HG02981 (cell line): ENCODE measurements around the gene GAS7.
A peak's percentile ranks its signal among the peaks of the same experiment; 100 is the strongest.
"Not testable (repeated sequence)": the region's sequence is repeated elsewhere in the genome, so short reads cannot be mapped to it uniquely, and the experiment has no call there.

ENCODE experiments used
- ATAC-seq: cut with Tn5 transposase; IDR thresholded peaks from one replicate; pipeline ENCODE4 v1.9.1; 2021; ENCODE audit warnings: mild to moderate bottlenecking, moderate library complexity; ENCODE audit not compliant: unreplicated experiment

The GAS7 gene

DNA sequence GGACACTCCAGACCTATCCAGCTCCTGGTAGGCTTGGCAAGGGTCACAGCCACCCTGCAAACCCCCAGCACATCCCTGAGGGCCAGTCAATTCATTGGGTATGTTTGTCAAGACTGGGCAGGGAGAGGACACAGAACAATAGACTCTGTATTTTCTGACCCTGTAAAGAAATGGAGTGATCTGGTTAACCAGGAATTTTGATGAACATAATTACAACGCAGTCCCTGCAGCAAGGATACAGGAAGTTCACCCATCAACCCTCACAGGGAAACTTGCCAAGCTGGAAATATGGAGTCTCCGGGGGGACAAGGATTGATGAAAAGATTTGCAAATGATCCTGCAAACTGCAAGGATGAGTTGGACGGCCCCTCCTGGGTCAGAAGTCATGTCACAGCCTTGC is 167.3 kb downstream of the GAS7 start:
- ATAC-seq: no peak

DNA sequence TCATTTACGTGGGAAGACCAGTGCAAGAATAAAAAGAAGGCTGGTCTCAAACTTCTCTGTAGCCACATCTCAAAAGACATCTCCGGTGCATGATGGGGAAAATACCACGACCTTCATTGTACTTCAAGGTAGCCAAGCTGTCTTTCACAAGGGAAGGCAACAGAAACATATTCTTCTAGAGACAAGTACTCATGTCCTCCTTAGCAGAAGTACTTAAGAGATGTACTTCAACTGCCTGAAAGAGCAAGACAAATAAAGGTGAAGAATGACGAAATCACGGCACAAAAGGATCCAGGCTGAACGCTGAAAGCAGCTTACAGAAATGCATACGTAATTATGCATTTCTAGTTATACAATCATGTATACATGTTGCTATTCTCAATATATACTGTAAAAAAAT is 169.3 kb downstream of the GAS7 start:
- ATAC-seq: no peak

DNA sequence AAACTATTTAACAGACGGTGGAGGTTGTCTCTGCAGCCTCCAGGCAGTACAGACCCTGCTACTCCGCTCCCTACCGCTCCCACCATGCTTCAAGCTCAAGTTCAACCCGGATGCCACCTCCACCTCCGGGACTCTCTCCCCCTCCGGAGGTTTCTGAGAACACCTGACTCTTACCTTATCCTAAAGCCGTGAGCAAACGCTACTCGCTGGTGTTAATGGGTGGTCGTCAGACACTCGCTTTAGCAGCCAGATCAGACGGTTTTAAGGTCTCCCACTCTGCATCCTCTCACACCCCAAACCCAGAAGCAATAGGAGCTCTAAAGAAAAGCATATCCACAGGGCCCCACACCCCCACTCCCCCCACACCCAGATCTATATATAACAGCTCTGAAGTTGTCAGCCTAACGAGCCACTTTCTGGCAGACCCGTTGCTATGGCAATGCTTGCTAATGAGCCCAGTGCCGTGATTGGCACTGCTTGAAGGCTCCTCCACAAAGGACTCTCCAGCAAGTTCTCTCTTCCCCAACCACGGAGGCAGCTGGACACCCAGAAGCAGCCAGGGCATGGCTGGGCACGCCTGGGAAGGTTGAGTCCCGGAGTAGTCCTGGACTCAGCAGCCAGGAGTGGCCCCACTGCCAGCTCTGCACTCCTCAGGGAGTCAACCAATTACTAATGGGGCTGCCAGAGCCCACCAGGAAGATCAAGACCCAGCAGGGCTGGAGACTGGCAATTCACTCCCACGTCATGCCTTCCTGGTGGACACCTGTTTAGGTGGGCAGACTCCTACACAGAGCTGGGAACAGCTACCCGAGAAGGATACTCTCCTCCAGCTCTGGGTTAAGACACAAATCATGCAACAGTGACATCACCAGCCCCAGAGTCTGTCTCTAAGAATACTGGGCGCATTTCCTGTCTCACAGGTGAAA is 172.2 kb downstream of the GAS7 start:
- ATAC-seq: no peak

DNA sequence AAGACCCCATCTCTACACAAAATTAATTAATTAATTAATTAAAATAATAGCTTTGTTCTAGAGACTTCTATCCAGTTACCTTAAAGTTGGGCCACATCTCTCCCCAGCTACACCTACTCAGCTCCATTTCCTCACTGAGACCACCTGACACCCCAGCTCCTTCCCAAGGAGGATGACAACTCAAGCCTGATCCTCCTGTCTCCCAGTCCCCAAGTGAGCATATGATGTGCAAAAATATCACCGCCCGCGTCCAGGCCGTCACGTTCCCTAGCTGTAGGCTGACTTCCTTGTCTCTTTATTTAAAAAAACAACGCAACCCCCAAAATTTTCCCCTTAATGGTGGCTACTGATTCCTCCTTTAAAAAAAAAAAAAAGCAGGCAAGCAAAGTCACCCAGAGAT is 173.2 kb downstream of the GAS7 start:
- no peak for ATAC-seq

DNA sequence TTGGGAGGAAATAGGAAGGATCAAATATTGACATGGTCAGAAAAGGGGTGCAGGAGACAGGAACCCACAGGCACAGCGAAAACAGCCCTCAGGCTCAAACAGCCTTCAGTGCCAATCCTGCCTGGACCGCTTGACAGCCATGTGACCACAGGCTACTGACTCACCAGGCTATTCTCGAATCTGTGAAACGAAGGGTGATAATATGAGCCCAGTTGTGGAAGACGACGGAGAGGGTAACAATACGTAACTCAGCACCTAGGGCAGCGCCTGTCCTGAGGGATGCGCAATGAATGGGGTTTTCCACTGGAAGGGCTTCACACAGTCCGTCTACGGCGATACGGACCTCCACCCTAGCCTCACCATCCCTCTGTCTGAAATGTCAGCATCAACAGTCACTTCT is 176.0 kb downstream of the GAS7 start:
- no peak for ATAC-seq

DNA sequence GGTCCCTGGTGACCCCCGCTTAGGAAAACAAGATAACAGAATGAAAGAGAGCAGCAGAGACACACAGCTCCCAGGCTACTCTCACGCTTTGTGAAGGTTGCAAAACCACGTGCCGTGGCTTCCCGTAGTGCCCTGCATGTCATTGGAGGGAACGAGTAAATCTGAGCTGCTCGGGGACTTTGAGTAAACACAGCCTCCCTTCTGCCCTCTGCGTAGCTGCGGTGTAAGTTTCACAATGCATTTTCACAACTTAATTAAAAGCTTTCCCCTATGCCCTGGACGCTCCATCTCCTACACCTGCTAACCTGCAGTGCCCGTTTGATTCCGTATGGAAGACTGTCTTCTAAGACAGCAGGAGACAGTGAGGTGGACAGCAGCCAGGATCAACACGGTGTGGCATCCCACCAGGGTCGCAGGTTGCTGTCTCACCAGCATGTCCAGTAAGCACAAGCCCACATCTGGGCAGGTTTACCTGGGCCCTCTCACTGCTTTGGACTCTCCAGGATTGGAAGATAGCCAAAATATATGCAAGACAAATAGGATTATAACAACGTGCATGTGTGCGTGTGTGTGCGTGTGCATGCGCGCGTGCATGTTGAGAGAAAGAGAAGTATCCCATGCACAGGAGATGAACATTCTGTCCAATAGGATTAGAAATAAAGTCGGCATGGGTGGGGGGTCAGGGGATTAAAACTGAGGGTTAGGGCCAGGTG is 177.0 kb downstream of the GAS7 start:
- no peak for ATAC-seq

DNA sequence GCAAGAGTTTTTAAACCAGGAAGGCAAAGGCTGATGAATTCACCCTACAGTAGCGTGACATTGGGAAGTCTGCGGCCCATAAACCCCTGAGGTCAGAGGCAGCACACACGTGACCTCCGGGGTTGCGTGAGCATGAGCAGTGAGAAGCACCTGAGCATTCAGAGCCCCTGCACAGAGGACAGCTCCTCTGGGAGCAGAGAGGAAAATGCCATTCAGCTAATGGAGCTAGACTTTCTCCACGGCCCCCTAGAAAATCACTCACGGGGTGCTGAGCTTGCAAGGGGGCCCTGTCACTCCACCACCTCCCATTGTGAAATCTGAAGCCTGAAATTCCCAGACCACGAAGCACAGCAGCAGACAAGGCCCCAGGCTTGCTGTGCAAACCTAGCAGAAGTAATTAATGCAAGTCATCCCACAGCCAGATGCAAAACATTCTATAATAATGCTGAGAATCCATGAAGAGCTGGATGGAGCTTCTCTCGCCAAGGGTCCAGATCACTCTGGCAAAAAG is 178.4 kb downstream of the GAS7 start:
- no peak for ATAC-seq

DNA sequence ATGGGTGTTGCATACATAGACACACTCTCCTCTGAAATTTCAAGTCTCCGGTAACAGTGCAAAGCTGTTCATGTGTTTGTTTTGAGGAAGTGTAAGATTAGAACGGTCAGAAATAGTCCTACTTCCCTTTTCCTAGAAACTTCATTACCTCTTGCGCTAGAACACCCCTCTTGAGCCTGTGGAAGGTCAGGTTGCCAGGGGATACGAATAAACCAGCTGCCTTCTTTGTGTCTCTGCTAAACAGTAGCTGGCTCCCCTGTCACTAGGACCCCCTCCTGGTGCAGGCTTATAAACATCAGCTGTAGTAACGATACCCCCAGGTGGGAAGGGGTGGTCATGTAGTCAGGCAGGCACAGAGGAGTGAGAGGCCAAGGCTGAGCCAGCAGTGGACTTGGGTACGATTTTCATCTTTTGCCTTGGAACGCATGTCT is 179.9 kb downstream of the GAS7 start:
- ATAC-seq: peak; percentile 66

DNA sequence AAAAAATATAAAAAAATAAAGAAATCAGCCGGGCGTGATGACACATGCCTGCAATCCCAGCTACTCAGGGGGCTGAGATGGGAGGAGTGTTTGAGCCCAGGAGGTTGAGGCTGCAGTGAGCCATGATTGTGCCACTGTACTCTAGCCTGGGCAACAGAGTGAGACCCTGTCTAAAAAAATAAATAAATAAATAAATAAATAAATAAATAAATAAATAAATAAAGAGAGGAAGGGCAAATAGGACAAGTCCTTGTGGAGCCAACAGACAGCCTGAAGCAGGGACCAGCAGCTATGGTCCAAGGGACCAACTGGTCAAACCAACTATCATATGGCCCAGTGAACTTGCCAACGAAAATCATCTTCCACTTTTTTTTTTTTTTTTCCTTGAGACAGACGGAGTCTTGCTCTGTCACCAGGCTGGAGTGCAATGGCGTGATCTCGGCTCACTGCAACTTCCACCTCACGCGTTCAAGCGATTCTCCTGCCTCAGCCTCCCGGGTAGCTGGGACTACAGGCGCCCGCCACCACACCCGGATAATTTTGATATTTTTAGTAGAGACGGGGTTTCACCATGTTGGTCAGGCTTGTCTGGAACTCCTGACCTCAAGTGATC is 181.3 kb downstream of the GAS7 start:
- ATAC-seq: not testable (repeated sequence)

DNA sequence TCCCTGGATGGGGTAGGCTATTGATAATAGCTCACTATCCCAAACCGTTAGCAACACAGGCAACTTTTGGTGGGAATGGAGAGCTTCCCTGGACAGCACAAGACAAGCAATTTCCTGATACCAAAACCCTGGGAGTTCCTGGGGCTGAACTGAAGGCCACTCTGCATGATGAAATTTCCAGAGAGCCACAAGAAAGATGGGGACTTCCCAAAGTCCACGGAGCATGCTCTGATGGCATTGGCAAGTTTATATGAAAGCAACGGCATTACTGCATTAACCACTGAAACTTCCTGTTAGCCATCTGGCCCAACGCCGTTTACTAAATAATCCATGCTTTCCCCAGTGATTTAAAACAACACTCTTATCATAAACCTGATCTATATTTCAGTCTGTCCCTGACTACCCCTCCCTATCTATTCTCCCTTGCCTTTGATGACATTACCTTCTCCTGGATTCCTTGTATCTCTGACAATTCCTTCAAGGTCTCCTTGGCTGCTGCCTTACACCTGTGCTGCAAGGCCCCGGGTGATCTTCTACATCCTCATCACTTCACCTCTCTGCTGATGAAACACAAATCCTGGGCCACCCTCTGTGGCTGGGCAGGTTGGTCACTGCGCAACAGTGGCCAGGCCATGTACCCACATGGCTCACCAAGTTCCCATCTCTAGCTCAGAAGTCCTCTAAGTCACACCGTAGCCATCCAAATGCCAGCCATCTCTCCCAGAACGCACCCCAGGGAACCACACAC is 184.9 kb downstream of the GAS7 start:
- ATAC-seq: peak; percentile 79

DNA sequence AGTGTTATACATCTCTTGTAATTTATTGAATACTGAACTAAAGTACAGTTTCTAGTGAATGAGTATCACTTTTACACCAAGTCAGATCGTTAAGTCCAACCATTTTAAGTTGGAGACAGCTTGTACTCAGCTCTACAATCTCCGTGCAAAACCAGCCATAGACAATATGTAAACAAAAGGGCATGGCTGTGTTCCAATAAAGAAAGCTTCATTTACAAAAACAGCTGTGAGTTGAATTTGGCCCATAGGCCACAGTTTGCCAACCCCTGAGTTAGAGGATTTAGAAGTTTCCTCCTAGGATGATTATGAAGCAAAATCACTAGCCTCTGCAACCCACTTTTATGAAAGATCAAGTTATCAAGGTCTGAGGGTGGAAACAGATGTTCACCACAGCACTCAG is 187.7 kb downstream of the GAS7 start:
- ATAC-seq: no peak

DNA sequence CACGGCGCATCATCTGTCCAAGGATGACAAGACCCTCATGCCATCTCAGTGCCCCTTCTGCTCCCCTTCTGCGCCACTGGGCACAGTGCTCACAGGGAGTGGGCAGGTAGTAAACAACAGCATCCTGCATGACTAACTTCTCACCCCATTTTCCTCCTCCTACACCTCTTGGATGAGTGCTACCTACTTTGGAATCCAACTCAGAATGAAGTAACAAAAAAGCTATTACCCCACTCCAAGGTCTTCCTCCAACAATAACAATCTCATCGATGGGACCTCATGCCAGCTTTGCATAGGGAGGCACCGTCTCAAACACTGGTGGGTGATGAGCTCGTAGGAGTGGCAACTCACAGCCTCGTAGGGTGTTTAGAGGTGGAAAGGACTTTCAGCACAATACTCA is 194.7 kb downstream of the GAS7 start:
- ATAC-seq: no peak

DNA sequence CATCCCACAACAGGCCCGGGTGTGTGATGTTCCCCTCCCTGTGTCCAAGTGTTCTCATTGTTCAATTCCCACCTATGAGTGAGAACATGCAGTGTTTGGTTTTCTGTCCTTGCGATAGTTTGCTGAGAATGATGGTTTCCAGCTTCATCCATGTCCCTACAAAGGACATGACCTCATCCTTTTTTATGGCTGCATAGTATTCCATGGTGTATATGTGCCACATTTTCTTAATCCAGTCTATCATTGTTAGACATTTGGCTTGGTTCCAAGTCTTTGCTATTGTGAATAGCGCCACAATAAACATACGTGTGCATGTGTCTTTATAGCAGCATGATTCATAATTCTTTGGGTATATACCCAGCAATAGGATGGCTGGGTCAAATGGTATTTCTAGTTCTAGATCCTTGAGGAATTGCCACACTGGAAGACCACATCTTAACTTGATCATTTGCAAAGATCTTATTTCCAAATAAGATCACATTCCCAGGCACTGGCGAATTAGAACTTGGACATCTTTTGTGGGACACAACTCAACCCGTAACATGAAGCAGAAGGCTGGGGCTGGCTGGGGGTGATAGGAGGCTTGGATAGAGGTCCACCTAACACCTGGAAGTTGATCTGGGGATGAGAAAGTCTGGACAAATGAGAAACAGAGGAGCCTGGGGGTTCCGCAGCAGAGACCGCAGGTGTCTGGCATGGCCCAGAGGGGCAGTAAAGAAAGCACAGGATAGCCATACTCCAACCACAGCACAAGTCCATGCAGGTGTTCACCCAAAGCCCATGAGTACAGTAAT is 195.6 kb downstream of the GAS7 start:
- not testable (repeated sequence) for ATAC-seq

DNA sequence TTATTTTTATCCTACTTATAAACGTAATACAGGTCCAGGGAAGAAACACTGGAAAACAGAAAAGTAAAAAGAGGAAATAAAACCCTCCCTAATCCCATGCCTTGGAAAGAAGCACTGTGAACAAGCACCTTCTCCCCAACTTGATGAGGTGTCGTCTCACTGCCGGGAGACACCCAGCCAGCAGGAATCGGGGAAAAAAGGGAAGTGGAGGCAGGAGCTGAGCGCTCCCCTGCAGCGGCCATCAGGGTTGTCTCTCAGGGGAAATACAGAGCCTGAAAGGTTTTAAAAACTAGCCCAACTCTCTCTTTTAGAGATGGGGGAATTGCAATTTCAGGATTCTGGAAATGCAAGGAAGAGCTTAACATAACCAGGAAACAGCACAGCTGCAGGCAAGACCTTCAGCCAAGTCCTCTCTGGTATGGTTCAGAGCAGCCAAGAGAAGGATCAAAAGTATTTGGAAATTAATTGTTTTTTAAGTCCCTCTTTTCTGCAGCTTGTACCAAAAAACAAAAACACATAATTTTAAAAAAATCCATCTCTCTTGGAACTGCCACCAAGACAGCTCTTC is 197.0 kb downstream of the GAS7 start:
- no peak for ATAC-seq

DNA sequence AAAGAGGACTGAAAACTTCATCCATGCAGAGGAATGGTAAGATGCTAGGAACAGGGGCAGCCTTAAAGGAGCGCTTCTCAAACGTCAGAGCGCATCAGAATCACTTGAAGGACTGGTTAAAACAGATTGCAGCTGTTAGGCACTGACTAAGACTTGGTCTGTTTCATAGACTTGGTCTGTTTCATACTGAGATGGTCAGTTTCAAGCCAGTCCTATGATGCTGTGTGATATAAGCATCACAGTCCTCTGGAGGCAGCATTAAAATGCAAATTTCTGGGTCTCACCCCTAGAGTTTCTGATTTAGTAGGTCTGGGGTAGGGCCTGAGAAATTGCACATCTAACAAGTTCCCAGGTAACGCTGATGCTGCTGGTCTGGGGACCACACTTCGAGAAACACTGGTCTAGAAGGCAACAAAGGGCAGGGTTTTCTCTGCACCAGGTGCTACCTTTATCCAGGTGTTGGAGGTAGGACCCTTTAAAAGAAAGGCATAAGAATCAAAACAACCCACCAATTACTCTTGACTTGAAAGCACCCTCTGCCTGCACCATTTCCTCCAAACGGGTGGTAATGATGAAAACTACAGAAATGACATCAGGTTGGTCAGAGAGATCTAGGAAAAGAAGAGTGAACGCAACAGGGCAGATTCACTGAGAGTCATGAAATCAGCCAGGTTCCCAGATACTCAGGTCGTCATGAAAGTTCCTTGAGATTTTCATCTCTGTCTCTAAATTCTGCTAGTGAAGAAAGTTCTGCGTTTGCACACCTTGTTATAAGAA is 198.3 kb downstream of the GAS7 start:
- peak; percentile 65 for ATAC-seq

DNA sequence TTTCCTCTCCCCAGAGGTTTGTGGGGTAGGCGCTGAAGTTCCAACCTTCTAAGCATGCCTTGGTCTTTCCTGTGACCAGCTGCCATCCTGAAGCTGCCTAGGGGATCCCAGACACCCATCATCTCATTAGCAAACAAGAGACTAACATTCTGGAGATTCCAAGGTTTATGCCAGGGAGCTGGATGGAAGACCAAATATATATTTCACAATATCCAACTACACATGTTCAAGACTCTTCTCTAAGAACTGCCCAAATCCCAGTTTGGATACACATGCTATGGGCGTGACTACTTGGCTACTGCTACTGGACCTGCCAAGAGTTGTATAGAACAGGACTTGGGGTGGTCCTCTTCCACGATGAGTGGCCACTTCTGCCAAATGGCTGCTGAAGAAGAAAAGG is 200.3 kb downstream of the GAS7 start:
- no peak for ATAC-seq

DNA sequence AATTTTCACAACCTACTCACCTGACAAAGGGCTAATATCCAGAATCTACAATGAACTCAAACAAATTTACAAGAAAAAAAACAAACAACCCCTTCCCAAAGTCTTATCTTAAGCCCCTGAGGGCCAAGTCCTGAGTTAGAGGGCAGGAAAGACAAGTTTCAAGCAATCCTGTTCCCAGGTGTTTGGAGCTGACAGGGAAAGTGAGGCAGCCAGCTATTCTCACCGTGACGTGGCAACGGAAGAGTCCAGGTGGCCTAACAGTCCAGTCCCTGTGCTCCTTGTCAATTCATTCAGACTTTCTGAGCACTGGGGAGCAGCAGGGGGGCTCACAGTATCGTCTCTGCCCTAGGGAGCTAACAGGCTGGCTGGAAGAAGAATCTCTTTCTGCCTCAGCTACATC is 203.6 kb downstream of the GAS7 start:
- ATAC-seq: no peak

DNA sequence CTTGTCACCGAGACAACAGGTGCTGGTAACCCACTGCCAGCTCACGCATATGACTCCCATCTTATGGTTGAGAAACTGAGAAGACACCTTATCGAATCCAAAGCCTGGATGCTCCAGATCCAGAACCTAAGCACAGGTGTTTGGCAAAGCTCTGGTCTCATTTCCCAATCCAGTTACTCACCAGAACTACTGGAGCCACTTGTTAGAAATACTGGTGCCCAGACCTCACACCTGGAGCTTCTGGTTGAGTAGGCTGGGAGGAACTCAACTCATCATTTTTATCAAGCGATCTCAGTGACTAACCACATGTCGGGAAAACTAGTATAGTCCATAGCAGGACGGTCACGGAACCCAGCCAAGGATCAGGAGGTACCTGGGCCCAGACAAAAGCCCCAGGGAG is 206.6 kb downstream of the GAS7 start:
- ATAC-seq: no peak

DNA sequence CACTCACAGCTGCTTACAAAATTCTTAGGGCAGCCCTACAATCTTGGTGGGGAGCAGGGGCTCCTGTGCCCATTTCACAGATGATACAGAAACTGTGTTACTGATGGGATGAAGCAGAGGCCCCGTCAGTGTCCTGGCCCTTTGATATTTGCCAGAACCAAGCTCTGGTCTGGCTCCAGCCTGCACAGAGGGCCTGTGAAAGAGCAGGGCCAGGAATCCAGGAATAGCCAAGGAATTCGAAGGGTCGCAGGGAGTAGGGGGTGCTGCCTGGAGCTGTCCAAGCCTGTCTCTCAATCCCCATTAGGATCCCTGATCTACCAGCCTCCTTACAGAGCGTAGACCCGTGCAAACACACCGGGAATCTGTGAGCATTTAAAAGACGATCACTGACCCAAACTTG is 207.1 kb downstream of the GAS7 start:
- no peak for ATAC-seq
